Smooth muscle cell (in vitro differentiated cells): ENCODE data around the gene CCT5. TPM values are rescaled to one million over a fixed set of nuclear protein-coding genes. Genes with fewer than 3 reads are reported as not detected.

Source experiments
- DNase-seq: peaks from one replicate; lab custom pipeline; 2025; ENCODE audit not compliant: unreplicated experiment; lab: John Stamatoyannopoulos, UW
- H2AFZ ChIP-seq: fragments of 200-600 bp; sonication (generic); 2 replicates; pipeline ENCODE4 v1.6.0; 2016; ENCODE audit warnings: antibody characterized with exemption, low read depth, mild to moderate bottlenecking
- H3F3A ChIP-seq: fragments of 200-600 bp; sonication (generic); 2 replicates; pipeline ENCODE4 v1.6.0; 2017; ENCODE audit warnings: antibody characterized with exemption, low read depth
- H3K27ac ChIP-seq: fragments of 200-600 bp; sonication (generic); 2 replicates; pipeline ENCODE4 v1.5.1; 2016; ENCODE audit warnings: low read depth, mild to moderate bottlenecking
- H3K27me3 ChIP-seq: fragments of 200-600 bp; sonication (generic); 2 replicates; pipeline ENCODE4 v1.6.1; 2016; ENCODE audit warnings: low read depth, mild to moderate bottlenecking
- H3K36me3 ChIP-seq: fragments of 200-600 bp; sonication (generic); 2 replicates; pipeline ENCODE4 v1.5.1; 2016; ENCODE audit warnings: low read depth
- H3K4me1 ChIP-seq: fragments of 200-600 bp; sonication (generic); 2 replicates; pipeline ENCODE4 v1.5.1; 2016; ENCODE audit warnings: low read depth
- H3K4me2 ChIP-seq: fragments of 200-600 bp; sonication (generic); 2 replicates; pipeline ENCODE4 v1.6.0; 2016; ENCODE audit warnings: mild to moderate bottlenecking
- H3K4me3 ChIP-seq: fragments of 200-600 bp; sonication (generic); 2 replicates; pipeline ENCODE4 v1.5.1; 2016; ENCODE audit warnings: mild to moderate bottlenecking
- H3K79me2 ChIP-seq: fragments of 200-600 bp; sonication (generic); 2 replicates; pipeline ENCODE4 v1.6.0; 2016; ENCODE audit warnings: low read depth, mild to moderate bottlenecking
- H3K9ac ChIP-seq: fragments of 200-600 bp; sonication (generic); 2 replicates; pipeline ENCODE4 v1.6.0; 2016; ENCODE audit warnings: low read depth
- H3K9me3 ChIP-seq: fragments of 200-600 bp; sonication (generic); replicated peaks from 2 replicates; pipeline ENCODE4 v1.5.1; 2016; ENCODE audit warnings: low read depth
- H4K20me1 ChIP-seq: fragments of 200-600 bp; sonication (generic); 2 replicates; pipeline ENCODE4 v1.6.0; 2016; ENCODE audit warnings: low read depth
- WGBS: methylation state at CpG from one replicate; pipeline ENCODE4 v1.1.7; 2016; ENCODE audit warnings: low lambda C conversion rate; 5-methylcytosine and 5-hydroxymethylcytosine counted together
- polyA plus RNA-seq: library from polyadenylated mRNA; unstranded; fragments of >200 nt; fragmentation: Nextera tagmentation; extraction: Ambion mirVana; gene quantifications from 2 replicates; pipeline ENCODE4 v1.2.1, GENCODE V29; 2016
- small RNA-seq: library from RNA; depleted of rRNA; stranded (forward); fragments of <200 nt; gene quantifications from one replicate; pipeline ENCODE3, GENCODE V24; 2014
- total RNA-seq: library from RNA; depleted of rRNA; stranded (reverse); fragments of >200 nt; gene quantifications from 2 replicates; pipeline ENCODE4 v1.2.3, GENCODE V29; 2014
- TF ChIP-seq, protein P1 (sequence below): fragments of 200-600 bp; sonication (generic); IDR thresholded peaks from 2 replicates; pipeline ENCODE4 v1.5.1; 2017; ENCODE audit warnings: borderline replicate concordance, mild to moderate bottlenecking, antibody characterized with exemption; ENCODE audit not compliant: insufficient read depth, poor library complexity, severe bottlenecking

CCT5 gene
- total and polyA plus RNA-seq, 2 experiments from 2014 or later = 146 to 198 TPM

DNA sequence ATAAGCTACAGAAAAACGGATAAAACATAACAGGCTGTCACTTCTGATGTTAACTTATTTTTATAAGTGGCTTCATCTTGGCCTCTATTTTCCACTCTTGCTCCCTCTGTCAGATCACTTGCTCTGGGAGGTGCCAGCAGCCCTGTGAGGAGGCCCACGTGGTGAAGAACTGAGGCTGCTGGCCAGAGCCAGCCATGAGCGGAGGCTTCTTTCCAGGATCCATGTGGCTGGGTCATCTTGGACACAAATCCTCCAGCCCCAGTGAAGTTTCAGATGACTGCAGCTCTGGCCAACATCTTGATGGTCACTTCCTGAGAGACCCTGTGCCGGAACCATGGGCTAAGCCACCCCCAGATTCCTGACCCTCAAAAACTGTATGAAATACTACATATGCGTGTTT is 65.1 kb downstream of the CCT5 start:
- Histone ChIP-seq H2AFZ (no peak overlapping the region), H3K4me3 (no peak overlapping the region), H3K36me3 (no peaks in the 10 kb centered on the region), H3K27me3 (no peaks in the 10 kb centered on the region), H3F3A (peaks cover 16% of the 10 kb centered on the region), H3K27ac (no peak overlapping the region), H4K20me1 (no peaks in the 10 kb centered on the region), H3K79me2 (no peaks in the 10 kb centered on the region), H3K4me1 (no peaks in the 10 kb centered on the region), H3K9ac (no peak overlapping the region), H3K4me2 (no peak overlapping the region), H3K9me3 (no peaks in the 10 kb centered on the region)
- TF ChIP-seq, protein P1, sequence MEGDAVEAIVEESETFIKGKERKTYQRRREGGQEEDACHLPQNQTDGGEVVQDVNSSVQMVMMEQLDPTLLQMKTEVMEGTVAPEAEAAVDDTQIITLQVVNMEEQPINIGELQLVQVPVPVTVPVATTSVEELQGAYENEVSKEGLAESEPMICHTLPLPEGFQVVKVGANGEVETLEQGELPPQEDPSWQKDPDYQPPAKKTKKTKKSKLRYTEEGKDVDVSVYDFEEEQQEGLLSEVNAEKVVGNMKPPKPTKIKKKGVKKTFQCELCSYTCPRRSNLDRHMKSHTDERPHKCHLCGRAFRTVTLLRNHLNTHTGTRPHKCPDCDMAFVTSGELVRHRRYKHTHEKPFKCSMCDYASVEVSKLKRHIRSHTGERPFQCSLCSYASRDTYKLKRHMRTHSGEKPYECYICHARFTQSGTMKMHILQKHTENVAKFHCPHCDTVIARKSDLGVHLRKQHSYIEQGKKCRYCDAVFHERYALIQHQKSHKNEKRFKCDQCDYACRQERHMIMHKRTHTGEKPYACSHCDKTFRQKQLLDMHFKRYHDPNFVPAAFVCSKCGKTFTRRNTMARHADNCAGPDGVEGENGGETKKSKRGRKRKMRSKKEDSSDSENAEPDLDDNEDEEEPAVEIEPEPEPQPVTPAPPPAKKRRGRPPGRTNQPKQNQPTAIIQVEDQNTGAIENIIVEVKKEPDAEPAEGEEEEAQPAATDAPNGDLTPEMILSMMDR = no peak
- WGBS = 94% methylated on average over 5 of the region's 5 CpGs
- no peak for DNase-seq

Small RNA genes within 50 kb of the gene (small RNA-seq; reads per million reads assigned to genes)
- gene RF00019 = not detected

Other genes starting within 250 kb of the CCT5 start
- 15.8 and 20.1 TPM in 2 replicates for gene ATPSCKMT, start 392 bp upstream of the CCT5 start, total RNA-seq
- gene ATPSCKMT, start 392 bp upstream of the CCT5 start, polyA plus RNA-seq = 6.9 and 9.8 TPM in 2 replicates
- 6.3 and 11.4 TPM in 2 replicates for gene CMBL, start 57.6 kb downstream of the CCT5 start, total RNA-seq
- 12.0 and 12.1 TPM in 2 replicates for gene CMBL, start 57.6 kb downstream of the CCT5 start, polyA plus RNA-seq
- 106 and 353 TPM in 2 replicates for gene MARCHF6, start 103.4 kb downstream of the CCT5 start, total RNA-seq
- gene MARCHF6, start 103.4 kb downstream of the CCT5 start, polyA plus RNA-seq = 64.2 and 70.0 TPM in 2 replicates
- gene ROPN1L, start 191.6 kb downstream of the CCT5 start, total RNA-seq = 0.63 and 3.0 TPM in 2 replicates
- gene ROPN1L, start 191.6 kb downstream of the CCT5 start, polyA plus RNA-seq = 0.78 TPM in 1 of 2 replicates, not detected in the other